Psoas muscle (tissue), 8 donors: ENCODE data around the gene OR2V2. TPM values are rescaled to one million over a fixed set of nuclear protein-coding genes. Genes with fewer than 3 reads are reported as not detected.

Experiments used
- ATAC-seq, 4 donors: fragments of 200-7000 bp; cut with Tn5 transposase; one replicate each; pipeline ENCODE4 v1.9.1; 2020; ENCODE audit warnings: moderate library complexity in 3 of 4, mild to moderate bottlenecking in 2 of 4
- DNase-seq, 2 donors: peaks; one replicate each; pipeline ENCODE4 v3.0.0-alpha.2; 2020
- H3K27ac ChIP-seq: fragments of 200-600 bp; one replicate; pipeline ENCODE4 v1.8.0; 2022
- H3K27me3 ChIP-seq, 3 donors: fragments of 200-600 bp in 1 of 3; one replicate each; pipeline versions ENCODE4 v1.6.1 to v1.8.0; 2013 to 2022; ENCODE audit warnings: low read length in 2 of 3, mild to moderate bottlenecking in 2 of 3, moderate library complexity in 1 of 3; ENCODE audit not compliant: insufficient read depth in 3 of 3
- H3K36me3 ChIP-seq, 2 donors: fragments of 200-600 bp in 1 of 2; one replicate each; pipeline versions ENCODE4 v1.6.1 to v1.8.0; 2013 to 2022; ENCODE audit warnings: low read depth in 1 of 2, mild to moderate bottlenecking in 1 of 2, moderate library complexity in 1 of 2; ENCODE audit not compliant: insufficient read depth in 1 of 2
- H3K4me1 ChIP-seq: fragments of 200-600 bp; one replicate; pipeline ENCODE4 v1.8.0; 2022
- H3K4me3 ChIP-seq: fragments of 200-600 bp; one replicate; pipeline ENCODE4 v1.8.0; 2022; ENCODE audit warnings: mild to moderate bottlenecking
- H3K9me3 ChIP-seq: fragments of 200-600 bp; one replicate; pipeline ENCODE4 v1.8.0; 2022
- WGBS, 3 donors: extraction: QIAGEN DNeasy Blood & Tissue Kit; methylation state at CpG; one replicate each; pipeline versions ENCODE4 v1.1.6 to v1.1.7; 2013; 5-methylcytosine and 5-hydroxymethylcytosine counted together
- intact Hi-C, 2 donors: fragments of 100-400 bp; cut with DNase I; formaldehyde crosslinking; loops; one replicate each; pipeline versions ENCODE4 v1.11.0 to v1.14.2; 2022
- polyA plus RNA-seq, 3 donors: library from polyadenylated mRNA; stranded (reverse); fragments of 200-250 nt; gene quantifications; one replicate each; pipeline ENCODE4 v1.2.3, GENCODE V29; 2013
- total RNA-seq, 4 donors: library from RNA; stranded (reverse); fragmentation: NEBNext Ultra II Directional in 2 of 4; extraction: Animal tissue kit (Norgen Biotek cat#: 25700) in 2 of 4; gene quantifications; one replicate each; pipeline versions ENCODE4 v1.2.1 to v1.2.4, GENCODE V29; 2021 to 2023
- TF ChIP-seq, protein P1 (sequence below): fragments of 200-600 bp; IDR thresholded peaks from one replicate; pipeline ENCODE4 v1.8.0; 2022; ENCODE audit warnings: antibody characterized with exemption
- donor health status: healthy with polysubstance abuse.
- donor health status: DM: no; HTN: no; CAD: no; lungs with moderate emphysema.
- donor health status: Bipolar disorder and iron deficiency.
- donor health status: healthy.
- donor health status: DM: yes; HTN: yes; CAD: no.
- donor health status: DM: no; HTN: no; CAD: no.
- donor health status: DM: no; HTN: no; CAD: no.
- donor health status: DM: yes; HTN: yes; CAD: no.

The OR2V2 gene
- total and polyA plus RNA-seq, 7 donors: not detected

GRCh38 chr5:181119105-181119504, 28.3 kb upstream of the OR2V2 start:
- DNase-seq: no peak
- TF ChIP-seq, protein P1, sequence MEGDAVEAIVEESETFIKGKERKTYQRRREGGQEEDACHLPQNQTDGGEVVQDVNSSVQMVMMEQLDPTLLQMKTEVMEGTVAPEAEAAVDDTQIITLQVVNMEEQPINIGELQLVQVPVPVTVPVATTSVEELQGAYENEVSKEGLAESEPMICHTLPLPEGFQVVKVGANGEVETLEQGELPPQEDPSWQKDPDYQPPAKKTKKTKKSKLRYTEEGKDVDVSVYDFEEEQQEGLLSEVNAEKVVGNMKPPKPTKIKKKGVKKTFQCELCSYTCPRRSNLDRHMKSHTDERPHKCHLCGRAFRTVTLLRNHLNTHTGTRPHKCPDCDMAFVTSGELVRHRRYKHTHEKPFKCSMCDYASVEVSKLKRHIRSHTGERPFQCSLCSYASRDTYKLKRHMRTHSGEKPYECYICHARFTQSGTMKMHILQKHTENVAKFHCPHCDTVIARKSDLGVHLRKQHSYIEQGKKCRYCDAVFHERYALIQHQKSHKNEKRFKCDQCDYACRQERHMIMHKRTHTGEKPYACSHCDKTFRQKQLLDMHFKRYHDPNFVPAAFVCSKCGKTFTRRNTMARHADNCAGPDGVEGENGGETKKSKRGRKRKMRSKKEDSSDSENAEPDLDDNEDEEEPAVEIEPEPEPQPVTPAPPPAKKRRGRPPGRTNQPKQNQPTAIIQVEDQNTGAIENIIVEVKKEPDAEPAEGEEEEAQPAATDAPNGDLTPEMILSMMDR: no peak
- Histone ChIP-seq H3K4me3 (no peak overlapping the region), H3K9me3 (no peaks in the 10 kb centered on the region), H3K36me3 (no peaks in the 10 kb centered on the region), H3K4me1 (no peaks in the 10 kb centered on the region), H3K27ac (no peak overlapping the region), H3K27me3 (peaks cover 3 to 67% (median 24%) of the 10 kb centered on the region in 3 donors)
- 82 to 89% (median 86%) methylated on average over 8 of the region's 8 CpGs for WGBS, 3 donors
- intact Hi-C loops: no loop called here
- ATAC-seq: no peak

GRCh38 chr5:181120306-181120705, 27.1 kb upstream of the OR2V2 start:
- H3K27ac ChIP-seq: no peak overlapping the region
- intact Hi-C loops: no loop called here
- no peaks in the 10 kb centered on the region for H3K4me1 ChIP-seq
- no peak overlapping the region for H3K4me3 ChIP-seq
- H3K36me3 ChIP-seq: no peaks in the 10 kb centered on the region
- H3K27me3 ChIP-seq: peaks cover 3 to 56% (median 15%) of the 10 kb centered on the region in 3 donors
- 75 to 89% (median 82%) methylated on average over 4 of the region's 4 CpGs for WGBS, 3 donors
- no peak for ATAC-seq
- DNase-seq: no peak
- TF ChIP-seq, protein P1: no peak
- H3K9me3 ChIP-seq: no peaks in the 10 kb centered on the region

DNA sequence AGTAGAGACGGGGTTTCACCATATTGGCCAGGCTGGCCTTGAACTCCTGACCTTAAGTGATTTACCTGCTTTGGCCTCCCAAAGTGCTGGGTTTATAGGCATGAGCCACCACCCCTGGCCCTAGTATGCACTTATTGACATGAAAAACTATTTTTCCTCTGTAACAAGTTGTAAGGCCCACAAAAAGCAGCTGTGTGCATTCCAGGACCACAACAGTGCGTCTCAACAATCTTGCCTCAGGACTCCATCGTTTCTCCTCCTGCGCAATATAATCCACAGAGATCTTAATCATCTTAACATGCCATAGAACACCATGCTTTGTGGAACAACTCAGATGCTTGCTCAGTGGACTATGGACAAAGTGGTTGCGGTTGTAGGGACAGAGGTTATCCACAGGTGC, 26.6 kb upstream of the OR2V2 start:
- H3K27ac ChIP-seq: no peak overlapping the region
- no peaks in the 10 kb centered on the region for H3K9me3 ChIP-seq
- no peaks in the 10 kb centered on the region for H3K36me3 ChIP-seq
- ATAC-seq (no peak), DNase-seq (no peak)
- H3K4me3 ChIP-seq: no peak overlapping the region
- H3K27me3 ChIP-seq: peaks cover 3 to 52% (median 13%) of the 10 kb centered on the region in 3 donors
- intact Hi-C loops: no loop called here
- WGBS, 3 donors: 73 to 75% (median 75%) methylated on average over 5 of the region's 5 CpGs
- TF ChIP-seq, protein P1: no peak
- no peaks in the 10 kb centered on the region for H3K4me1 ChIP-seq

- WGBS, 3 donors: 37 to 46% (median 46%) methylated on average over 28 of the region's 28 CpGs
- no peaks in the 10 kb centered on the region for H3K36me3 ChIP-seq
- no peak overlapping the region for H3K4me3 ChIP-seq
- intact Hi-C loops: no loop called here
- no peak overlapping the region for H3K27ac ChIP-seq
- H3K9me3 ChIP-seq: no peaks in the 10 kb centered on the region
- DNase-seq (no peak), ATAC-seq (no peak)
- TF ChIP-seq, protein P1: no peak
- no peaks in the 10 kb centered on the region for H3K4me1 ChIP-seq
- H3K27me3 ChIP-seq: peaks cover 0 to 49% (median 13%) of the 10 kb centered on the region in 3 donors
These were observed 25.5 kb upstream of the OR2V2 start for GRCh38 chr5:181121675-181122561.
